Activated T-cell treated with anti-CD3 and anti-CD28 coated beads for 1 hour (primary cell): Measurements from ENCODE around the gene SSR1.

Experiments
- DNase-seq: peaks from one replicate; pipeline ENCODE4 v3.0.0-alpha.2; 2020; ENCODE audit warnings: low read depth

Gene SSR1

GRCh38 chr6:7239590-7239948 is 73.4 kb downstream of the SSR1 start:
- no peak for DNase-seq

GRCh38 chr6:7238900-7239589 is 74.0 kb downstream of the SSR1 start:
- peak; percentile 67 for DNase-seq

GRCh38 chr6:7238526-7238899 is 74.5 kb downstream of the SSR1 start:
- no peak for DNase-seq

GRCh38 chr6:7237653-7238188 is 75.3 kb downstream of the SSR1 start:
- no peak for DNase-seq

- no peak for DNase-seq
These were observed 76.4 kb downstream of the SSR1 start for GRCh38 chr6:7236306-7237209.

GRCh38 chr6:7235712-7236305 is 77.2 kb downstream of the SSR1 start:
- DNase-seq, result no peak

GRCh38 chr6:7234547-7234946 is 78.5 kb downstream of the SSR1 start:
- no peak for DNase-seq

GRCh38 chr6:7232351-7232750 is 80.6 kb downstream of the SSR1 start:
- no peak for DNase-seq

- no peak for DNase-seq
These were observed 81.9 kb downstream of the SSR1 start for GRCh38 chr6:7230956-7231713.

GRCh38 chr6:7230327-7230691 is 82.7 kb downstream of the SSR1 start:
- DNase-seq, result no peak

- no peak for DNase-seq
These were observed 83.3 kb downstream of the SSR1 start for GRCh38 chr6:7229376-7230326.

- no peak for DNase-seq
These were observed 84.2 kb downstream of the SSR1 start for GRCh38 chr6:7228662-7229375.

GRCh38 chr6:7224731-7225130 is 88.3 kb downstream of the SSR1 start:
- no peak for DNase-seq

- no peak for DNase-seq
These were observed 90.8 kb downstream of the SSR1 start for GRCh38 chr6:7222197-7222596.

- DNase-seq, result no peak
These were observed 93.7 kb downstream of the SSR1 start for GRCh38 chr6:7219310-7219709.

- no peak for DNase-seq
These were observed 94.5 kb downstream of the SSR1 start for GRCh38 chr6:7218406-7218988.
